HepG2 (cell line): ENCODE results near the gene SLC5A6. TPM values are rescaled to one million over a fixed set of nuclear protein-coding genes. Genes with fewer than 3 reads are reported as not detected.

Experiments
- ASH2L ChIP-seq: fragments of 300-600, 200-600 bp; sonication (generic); IDR thresholded peaks from 2 replicates; pipeline ENCODE4 v1.7.0; 2017; ENCODE audit warnings: low read depth, mild to moderate bottlenecking, moderate library complexity, mixed read lengths, low read length; ENCODE audit not compliant: insufficient read length
- BRD4 ChIP-seq: sonication (generic); formaldehyde crosslinking; IDR thresholded peaks from 2 replicates; pipeline ENCODE4 v1.4.0; 2020; ENCODE audit warnings: missing genetic modification reagents
- DPF2 ChIP-seq: sonication (generic); formaldehyde crosslinking; IDR thresholded peaks from 2 replicates; pipeline ENCODE4 v1.4.0; 2020; ENCODE audit warnings: mild to moderate bottlenecking, low read depth, missing genetic modification reagents, borderline replicate concordance
- ERF ChIP-seq: IDR thresholded peaks from 2 replicates; pipeline ENCODE4 v1.6.1; 2018; ENCODE audit warnings: missing biosample characterization, missing genetic modification reagents
- FUBP1 ChIP-seq: sonication (generic); formaldehyde crosslinking; IDR thresholded peaks from 2 replicates; pipeline ENCODE4 v1.5.1; 2020; ENCODE audit warnings: missing genetic modification reagents, mild to moderate bottlenecking, borderline replicate concordance
- KLF6 ChIP-seq: IDR thresholded peaks from 2 replicates; pipeline ENCODE4 v1.8.0; 2016; ENCODE audit warnings: missing biosample characterization, missing genetic modification reagents
- MED1 ChIP-seq: sonication (generic); formaldehyde crosslinking; IDR thresholded peaks from 2 replicates; pipeline ENCODE4 v1.4.0; 2020; ENCODE audit warnings: missing genetic modification reagents
- MEIS1 ChIP-seq: sonication (generic); formaldehyde crosslinking; IDR thresholded peaks from 2 replicates; pipeline ENCODE4 v1.9.0; 2021; ENCODE audit warnings: mild to moderate bottlenecking, missing genetic modification reagents, moderate library complexity, borderline replicate concordance
- MEIS2 ChIP-seq: sonication (generic); formaldehyde crosslinking; IDR thresholded peaks from 2 replicates; pipeline ENCODE4 v1.9.0; 2021; ENCODE audit warnings: mild to moderate bottlenecking, missing genetic modification reagents
- NONO ChIP-seq, 2 experiments: fragments of 450-650 bp in 1 of 2; sonication (generic) in 1 of 2; formaldehyde crosslinking in 1 of 2; IDR thresholded peaks in 1 of 2; conservative IDR thresholded peaks in 1 of 2; 2 replicates each; pipeline versions ENCODE4 v1.6.1 to v1.8.0; 2017 to 2022; ENCODE audit warnings: mild to moderate bottlenecking in 1 of 2, missing genetic modification reagents in 1 of 2, moderate library complexity in 1 of 2
- NR2C2 ChIP-seq: sonication (generic); formaldehyde crosslinking; IDR thresholded peaks from 2 replicates; pipeline ENCODE4 v1.4.0; 2020; ENCODE audit warnings: missing genetic modification reagents, mild to moderate bottlenecking, moderate library complexity, borderline replicate concordance
- PAXIP1 ChIP-seq: sonication (generic); formaldehyde crosslinking; conservative IDR thresholded peaks from 2 replicates; pipeline ENCODE4 v1.4.0; 2020; ENCODE audit warnings: mild to moderate bottlenecking, missing genetic modification reagents, moderate library complexity
- PTBP1 ChIP-seq: fragments of 200-400 bp; formaldehyde crosslinking; IDR thresholded peaks from 2 replicates; pipeline ENCODE4 v1.6.1; 2018; ENCODE audit warnings: low read length, low read depth; ENCODE audit not compliant: poor library complexity, severe bottlenecking
- RARA ChIP-seq: IDR thresholded peaks from 2 replicates; pipeline ENCODE4 v1.6.1; 2016; ENCODE audit warnings: missing genetic modification reagents, missing compliant biosample characterization
- SP5 ChIP-seq: IDR thresholded peaks from 2 replicates; pipeline ENCODE4 v1.6.1; 2016; ENCODE audit warnings: low read depth, borderline replicate concordance
- TMF1 ChIP-seq: sonication (generic); formaldehyde crosslinking; IDR thresholded peaks from 2 replicates; pipeline ENCODE4 v1.8.1; 2022; ENCODE audit warnings: low read depth, missing genetic modification reagents
- ZBTB33 ChIP-seq: sonication (generic); formaldehyde crosslinking; IDR thresholded peaks from 2 replicates; pipeline ENCODE4 v1.4.0; 2020; ENCODE audit warnings: missing genetic modification reagents
- ZNF136 ChIP-seq: sonication (generic); formaldehyde crosslinking; IDR thresholded peaks from 2 replicates; pipeline ENCODE4 v1.8.1; 2022; ENCODE audit warnings: low read depth, mild to moderate bottlenecking, moderate library complexity, missing genetic modification reagents
- ZNF263 ChIP-seq: sonication (generic); formaldehyde crosslinking; IDR thresholded peaks from 2 replicates; pipeline ENCODE4 v1.4.0; 2020; ENCODE audit warnings: missing genetic modification reagents
- ZNF264 ChIP-seq: sonication (generic); formaldehyde crosslinking; IDR thresholded peaks from 2 replicates; pipeline ENCODE4 v1.4.0; 2020; ENCODE audit warnings: missing genetic modification reagents
- ZNF552 ChIP-seq: sonication (generic); formaldehyde crosslinking; IDR thresholded peaks from 2 replicates; pipeline ENCODE4 v1.9.0; 2022; ENCODE audit warnings: missing genetic modification reagents, mild to moderate bottlenecking, borderline replicate concordance
- ZNF556 ChIP-seq: sonication (generic); formaldehyde crosslinking; IDR thresholded peaks from 2 replicates; pipeline ENCODE4 v1.4.0; 2020; ENCODE audit warnings: mild to moderate bottlenecking, missing genetic modification reagents, borderline replicate concordance
- ZNF644 ChIP-seq: IDR thresholded peaks from 2 replicates; pipeline ENCODE4 v1.6.1; 2016; ENCODE audit warnings: low read depth
- polyA plus RNA-seq, 8 experiments: library from polyadenylated mRNA; depleted of rRNA in 3 of 8; stranded (reverse) in 7 of 8; unstranded in 1 of 8; fragments of >200 nt; fragmentation: Illumina TruSeq in 4 of 8; extraction: Trizol in 4 of 8; gene quantifications; 2 replicates each; pipeline versions ENCODE4 v1.2.1 to v1.2.3, GENCODE V29; 2011 to 2016; ENCODE audit warnings: low read depth in 4 of 8, missing spikeins in 1 of 8, mixed read lengths in 1 of 8; ENCODE audit not compliant: insufficient read depth in 1 of 8
- total RNA-seq, 5 experiments: library from RNA; depleted of rRNA; stranded (reverse); fragments of >200 nt; fragmentation: Illumina TruSeq; extraction: Trizol; gene quantifications; 2 replicates each; pipeline ENCODE4 v1.2.3, GENCODE V29; 2016; ENCODE audit warnings: low read depth in 1 of 5

The SLC5A6 gene
- total and polyA plus RNA-seq, 2 of the 13 experiments (the other 11 are each of a cell fraction or from before 2014, with no cell fraction given) = 135 to 417 TPM

- TF ChIP-seq ZBTB33 (CRISPR knock-in tag) (peak; percentile 92), MEIS1 (CRISPR knock-in tag) (0 out of 2 replicates have a peak, but pooled peaks have one; percentile 24), ZNF556 (CRISPR knock-in tag) (peak; percentile 39; the same call in 1 of the 2 replicates), MED1 (CRISPR knock-in tag) (peak; percentile 100), FUBP1 (CRISPR knock-in tag) (peak; percentile 81; the same call in 1 of the 2 replicates), ZNF136 (0 out of 2 replicates have a peak, but pooled peaks have one; percentile 41), ZNF264 (CRISPR knock-in tag) (peak; percentile 82), PTBP1 (no peak), ERF (CRISPR knock-in tag) (peak; percentile 97), NR2C2 (CRISPR knock-in tag) (peak; percentile 78), TMF1 (CRISPR knock-in tag) (no peak), NONO (IDR thresholded peaks at IDR 0.05) (no peak), NONO (CRISPR knock-in tag; conservative IDR thresholded peaks at IDR 0.05) (peak; percentile 75; the same call in 1 of the 2 replicates), RARA (CRISPR knock-in tag) (peak; percentile 97), KLF6 (peak; percentile 98), ZNF263 (peak; percentile 58; the same call in 1 of the 2 replicates), ASH2L (peak; percentile 77), BRD4 (CRISPR knock-in tag) (peak; percentile 74), SP5 (CRISPR knock-in tag) (peak; percentile 54; the same call in 1 of the 2 replicates), DPF2 (peak; percentile 74), ZNF644 (CRISPR knock-in tag) (peak; percentile 97), ZNF552 (peak; percentile 65; the same call in 1 of the 2 replicates), MEIS2 (CRISPR knock-in tag) (peak; percentile 94), PAXIP1 (CRISPR knock-in tag) (peak; percentile 95)
These were observed 40.7 kb downstream of the SLC5A6 start (continued) for GRCh38 chr2:27171351-27171848.
